Stomach (tissue), 9 donors: ENCODE results near the gene DYNC2I2. TPM values are rescaled to one million over a fixed set of nuclear protein-coding genes. Genes with fewer than 3 reads are reported as not detected.

Experiments
- DNase-seq, 2 donors: peaks; one replicate each; pipeline versions ENCODE4 v3.0.0 to v3.0.0-alpha.2; 2013 to 2019
- H3K27ac ChIP-seq, 5 donors: fragments of 200-600 bp in 4 of 5; sonication (generic) in 4 of 5; one replicate each; pipeline ENCODE4 v1.5.1; 2013 to 2019; ENCODE audit warnings: mild to moderate bottlenecking in 1 of 5, moderate library complexity in 1 of 5
- H3K27me3 ChIP-seq, 3 donors: fragments of 200-600 bp; sonication (generic); one replicate each; pipeline ENCODE4 v1.5.1; 2017 to 2019; ENCODE audit warnings: mixed run types in 1 of 3
- H3K36me3 ChIP-seq, 4 donors: fragments of 200-600 bp; sonication (generic); 1 replicate in 3 of 4; 2 replicates in 1 of 4; pipeline ENCODE4 v1.5.1; 2016 to 2019
- H3K4me1 ChIP-seq, 4 donors: fragments of 200-600 bp; sonication (generic); one replicate each; pipeline ENCODE4 v1.5.1; 2016 to 2019
- H3K4me3 ChIP-seq, 4 donors: fragments of 200-600 bp; sonication (generic) in 3 of 4; one replicate each; pipeline ENCODE4 v1.5.1; 2016 to 2019; ENCODE audit warnings: mild to moderate bottlenecking in 1 of 4
- H3K9me3 ChIP-seq, 4 donors: fragments of 200-600 bp; sonication (generic); one replicate each; pipeline ENCODE4 v1.5.1; 2016 to 2019
- CTCF ChIP-seq, 7 experiments: fragments of 450-650 bp in 4 of 7; fragments of 200-600 bp in 3 of 7; sonication (generic) in 3 of 7; IDR thresholded peaks; one replicate each; pipeline ENCODE4 v1.5.1; 2016 to 2019; ENCODE audit warnings: antibody characterized with exemption in 7 of 7, control low read depth in 2 of 7, mild to moderate bottlenecking in 1 of 7
- EP300 ChIP-seq: sonication (generic); formaldehyde crosslinking; IDR thresholded peaks from one replicate; pipeline ENCODE4 v1.6.1; 2017; ENCODE audit warnings: antibody characterized with exemption
- POLR2A ChIP-seq, 4 donors: fragments of 450-650 bp; IDR thresholded peaks; one replicate each; pipeline ENCODE4 v1.6.1; 2016; ENCODE audit warnings: antibody characterized with exemption in 4 of 4, control low read depth in 2 of 4, mild to moderate bottlenecking in 1 of 4, moderate library complexity in 1 of 4
- POLR2AphosphoS5 ChIP-seq, 3 donors: sonication (generic); formaldehyde crosslinking; IDR thresholded peaks; one replicate each; pipeline ENCODE4 v1.6.1; 2016; ENCODE audit warnings: antibody characterized with exemption in 3 of 3
- WGBS, 5 donors: extraction: QIAGEN DNeasy Blood & Tissue Kit in 3 of 5; methylation state at CpG; one replicate each; pipeline versions ENCODE4 v1.1.5 to v1.1.7; 2013 to 2018; 5-methylcytosine and 5-hydroxymethylcytosine counted together
- intact Hi-C: fragments of 100-400 bp; cut with DNase I; formaldehyde crosslinking; loops from one replicate; pipeline ENCODE4 v1.15.1; 2023; ENCODE audit warnings: low total_unique reads
- polyA plus RNA-seq, 3 donors: library from polyadenylated mRNA; stranded (reverse); fragments of 200-250 nt; gene quantifications; one replicate each; pipeline ENCODE4 v1.2.3, GENCODE V29; 2013
- total RNA-seq, 5 donors: library from RNA; depleted of rRNA; stranded (reverse); fragments of >200 nt; gene quantifications; one replicate each; pipeline versions ENCODE4 v1.1.0 to v1.2.3, GENCODE V29; 2014 to 2016
- donor health status: healthy with polysubstance abuse.
- donor health status: Bipolar disorder and iron deficiency.
- donor health status: healthy.

Gene DYNC2I2
- total and polyA plus RNA-seq, 8 donors, result 2.9 to 125 (median 53.3) TPM

DNA sequence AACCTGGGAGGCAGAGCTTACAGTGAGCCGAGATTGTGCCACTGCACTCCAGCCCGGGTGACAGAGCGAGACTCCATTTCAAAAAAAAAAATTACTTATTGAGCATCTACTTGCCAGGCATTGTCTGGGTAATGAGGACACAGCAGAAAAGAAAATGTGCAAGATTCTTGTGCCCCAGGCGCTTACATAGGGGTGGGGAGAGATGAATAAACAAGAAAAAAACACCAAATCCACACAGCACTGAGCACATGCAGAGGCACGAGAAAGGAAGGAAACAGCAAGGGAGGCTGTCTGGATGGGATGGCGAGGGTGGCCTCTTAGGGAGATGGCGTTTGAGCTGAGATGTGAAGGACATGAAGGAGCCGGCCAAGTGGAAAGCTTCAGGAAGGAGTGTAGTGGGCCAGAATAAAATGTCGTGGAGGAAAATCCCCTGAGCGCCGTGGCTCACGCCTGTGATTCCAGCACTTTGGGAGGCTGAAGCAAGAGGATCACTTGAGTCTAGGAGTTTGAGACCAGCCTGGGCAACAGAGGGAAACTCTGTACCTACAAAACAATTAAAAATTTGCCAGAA, 13.9 kb downstream of the DYNC2I2 start:
- no peak overlapping the region for H3K4me3 ChIP-seq
- H3K4me1 ChIP-seq, result peaks cover 0 to 4% (median 0%) of the 10 kb centered on the region in 4 donors
- H3K27ac ChIP-seq, result no peak overlapping the region
- TF ChIP-seq EP300, result no peak
- intact Hi-C loops, result loop anchor here (10.0 kb wide), 1 partner anchor 52 kb away; no protein-coding TSS in a partner anchor
- no peak for DNase-seq
- 76 to 85% (median 81%) methylated on average over 12 of the region's 12 CpGs for WGBS, 5 donors
- H3K9me3 ChIP-seq, result no peaks in the 10 kb centered on the region
- peaks cover 0 to 32% (median 25%) of the 10 kb centered on the region in 4 donors for H3K36me3 ChIP-seq
- no peaks in the 10 kb centered on the region for H3K27me3 ChIP-seq

- no peak for TF ChIP-seq POLR2A (IDR thresholded peaks at IDR 0.05)
- no peak for TF ChIP-seq EP300
- no peak for TF ChIP-seq CTCF (IDR thresholded peaks at IDR 0.05)
- no peak for TF ChIP-seq POLR2AphosphoS5 (IDR thresholded peaks at IDR 0.05)
- H3K4me3 ChIP-seq, result no peak overlapping the region
- 94 to 98% (median 97%) methylated on average over 12 to 18 of the region's 18 CpGs for WGBS, 5 donors
- H3K27me3 ChIP-seq, result no peaks in the 10 kb centered on the region
- H3K4me1 ChIP-seq, result peaks cover 9 to 15% (median 12%) of the 10 kb centered on the region in 4 donors
- no peak for DNase-seq
- no peak overlapping the region for H3K27ac ChIP-seq
- intact Hi-C loops, result loop anchor here (10.0 kb wide), 1 partner anchor 54 kb away; no protein-coding TSS in a partner anchor
- H3K9me3 ChIP-seq, result no peaks in the 10 kb centered on the region
- H3K36me3 ChIP-seq, result peaks cover 0 to 40% (median 27%) of the 10 kb centered on the region in 4 donors
These were observed 16.0 kb downstream of the DYNC2I2 start for GRCh38 chr9:128640603-128641002.

DNA sequence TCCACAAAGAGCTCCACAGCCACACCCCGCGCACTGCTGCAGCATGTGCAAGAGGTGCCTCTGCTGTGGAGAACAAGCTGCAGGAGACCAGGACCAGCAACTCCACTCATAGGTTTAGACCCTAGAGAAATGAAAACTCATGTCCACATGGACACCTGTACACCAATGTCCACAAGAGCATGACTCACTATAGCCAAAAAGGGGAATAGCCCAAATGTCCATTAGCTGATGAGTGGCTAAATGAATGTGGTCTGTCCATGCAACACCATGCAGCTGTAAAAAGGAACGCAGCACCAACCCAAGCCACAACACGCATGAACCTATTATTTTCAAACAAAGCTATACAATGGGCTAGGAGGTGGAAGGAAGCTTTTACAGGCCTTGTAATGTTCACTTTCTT, 18.1 kb downstream of the DYNC2I2 start:
- H3K9me3 ChIP-seq, result no peaks in the 10 kb centered on the region
- no peaks in the 10 kb centered on the region for H3K27me3 ChIP-seq
- peak overlapping the region in 1 of 5 donors; percentile 34 for H3K27ac ChIP-seq
- H3K4me1 ChIP-seq, result peaks cover 24 to 34% (median 26%) of the 10 kb centered on the region in 4 donors
- TF ChIP-seq POLR2A (IDR thresholded peaks at IDR 0.05) (no peak), CTCF (IDR thresholded peaks at IDR 0.05) (no peak), POLR2AphosphoS5 (IDR thresholded peaks at IDR 0.05) (no peak), EP300 (no peak)
- no peak overlapping the region for H3K4me3 ChIP-seq
- peaks cover 4 to 50% (median 38%) of the 10 kb centered on the region in 4 donors for H3K36me3 ChIP-seq
- DNase-seq, result no peak
- intact Hi-C loops, result no loop called here
- WGBS, 5 donors, result 87 to 100% (median 97%) methylated on average over 4 of the region's 4 CpGs

DNA sequence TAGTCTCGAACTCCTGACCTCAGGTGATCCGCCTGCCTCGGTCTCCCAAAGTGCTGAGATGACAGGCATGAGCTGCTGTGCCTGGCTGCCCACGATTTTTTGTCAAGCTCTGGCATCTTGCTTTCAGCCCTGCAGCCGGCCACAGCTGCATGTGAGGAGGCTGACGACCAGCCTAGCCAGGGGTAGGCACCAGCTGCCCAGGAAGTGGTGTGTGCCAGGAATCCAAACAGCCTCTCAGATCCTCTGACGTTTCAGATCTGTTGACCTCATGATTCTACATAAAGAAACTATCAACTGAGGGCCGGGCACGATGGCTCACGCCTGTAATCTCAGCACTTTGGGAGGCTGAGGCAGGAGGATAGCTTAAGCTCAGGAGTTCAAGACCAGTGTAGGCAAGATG, 19.0 kb downstream of the DYNC2I2 start:
- intact Hi-C loops, result no loop called here
- Histone ChIP-seq H3K27me3 (no peaks in the 10 kb centered on the region), H3K36me3 (peaks cover 13 to 59% (median 47%) of the 10 kb centered on the region in 4 donors), H3K9me3 (no peaks in the 10 kb centered on the region), H3K27ac (peak overlapping the region in 4 of 5 donors; percentile 0 to 97 (median 65)), H3K4me1 (peaks cover 24 to 34% (median 25%) of the 10 kb centered on the region in 4 donors), H3K4me3 (no peak overlapping the region)
- DNase-seq, result no peak
- 58 to 69% (median 64%) methylated on average over 10 of the region's 10 CpGs for WGBS, 5 donors
- TF ChIP-seq CTCF (IDR thresholded peaks at IDR 0.05), result no peak
- TF ChIP-seq EP300, result no peak
- no peak for TF ChIP-seq POLR2A (IDR thresholded peaks at IDR 0.05)
- no peak for TF ChIP-seq POLR2AphosphoS5 (IDR thresholded peaks at IDR 0.05)
